Measurements from ENCODE around the gene NIPSNAP3A. TPM values are rescaled to one million over a fixed set of nuclear protein-coding genes. Genes with fewer than 3 reads are reported as not detected.
"Not testable (repeated sequence)": the region's sequence is repeated elsewhere in the genome, so short reads cannot be mapped to it uniquely, and the experiment has no call there.

The NIPSNAP3A gene
- total RNA-seq, 2 experiments from 2014 or later: 14.1 to 16.2 TPM

GRCh38 chr9:104750185-104750767, 2.8 kb downstream of the NIPSNAP3A start:
- H3K4me1 Mint-ChIP-seq: peaks cover 21% of the 10 kb centered on the region
- DNase-seq: no peak
- peaks cover 23% of the 10 kb centered on the region for H3K36me3 Mint-ChIP-seq

GRCh38 chr9:104758974-104759373, 11.5 kb downstream of the NIPSNAP3A start:
- H3K27ac Mint-ChIP-seq: no peak overlapping the region
- no peak overlapping the region for H3K4me3 Mint-ChIP-seq
- CTCF ChIA-PET: no interaction called here
- H3K9me3 Mint-ChIP-seq (ENCODE audit: low read depth): no peaks in the 10 kb centered on the region
- peaks cover 6% of the 10 kb centered on the region for H3K4me1 Mint-ChIP-seq
- no peak for DNase-seq
- H3K36me3 Mint-ChIP-seq: peaks cover 11% of the 10 kb centered on the region
- no peak for ATAC-seq
- H3K27me3 Mint-ChIP-seq: no peaks in the 10 kb centered on the region

More at GRCh38 chr9:104750185-104750767, 2.8 kb downstream of the NIPSNAP3A start:
- CTCF ChIA-PET: no interaction called here
- H3K27ac Mint-ChIP-seq: no peak overlapping the region
- H3K9me3 Mint-ChIP-seq (ENCODE audit: low read depth): no peaks in the 10 kb centered on the region
- H3K4me3 Mint-ChIP-seq: no peak overlapping the region
- H3K27me3 Mint-ChIP-seq: no peaks in the 10 kb centered on the region
- ATAC-seq: no peak

GRCh38 chr9:104765138-104765537, 17.7 kb downstream of the NIPSNAP3A start:
- Mint-ChIP-seq H3K4me1 (peaks cover 6% of the 10 kb centered on the region), H3K9me3 (ENCODE audit: low read depth) (no peaks in the 10 kb centered on the region), H3K36me3 (peaks cover 2% of the 10 kb centered on the region), H3K4me3 (peak overlapping the region; percentile 92), H3K27ac (no peak overlapping the region), H3K27me3 (no peaks in the 10 kb centered on the region)
- CTCF ChIA-PET: no interaction called here
- no peak for ATAC-seq
- no peak for DNase-seq

GRCh38 chr9:104766025-104766424, 18.5 kb downstream of the NIPSNAP3A start:
- CTCF ChIA-PET: no interaction called here

GRCh38 chr9:104767507-104767906, 20.0 kb downstream of the NIPSNAP3A start:
- DNase-seq (no peak), ATAC-seq (no peak)
- peaks cover 2% of the 10 kb centered on the region for H3K36me3 Mint-ChIP-seq
- H3K27me3 Mint-ChIP-seq: peaks cover 13% of the 10 kb centered on the region
- H3K27ac Mint-ChIP-seq: no peak overlapping the region
- peaks cover 6% of the 10 kb centered on the region for H3K4me1 Mint-ChIP-seq
- no peaks in the 10 kb centered on the region for H3K9me3 Mint-ChIP-seq (ENCODE audit: low read depth)
- CTCF ChIA-PET: no interaction called here
- no peak overlapping the region for H3K4me3 Mint-ChIP-seq

More at GRCh38 chr9:104766025-104766424, 18.5 kb downstream of the NIPSNAP3A start:
- no peaks in the 10 kb centered on the region for H3K9me3 Mint-ChIP-seq (ENCODE audit: low read depth)
- ATAC-seq (no peak), DNase-seq (no peak)
- peaks cover 2% of the 10 kb centered on the region for H3K36me3 Mint-ChIP-seq
- H3K27me3 Mint-ChIP-seq: peaks cover 4% of the 10 kb centered on the region
- H3K4me3 Mint-ChIP-seq: no peak overlapping the region
- peaks cover 6% of the 10 kb centered on the region for H3K4me1 Mint-ChIP-seq
- H3K27ac Mint-ChIP-seq: no peak overlapping the region

- not testable (repeated sequence) for H3K36me3 Mint-ChIP-seq; ATAC-seq; H3K4me3 Mint-ChIP-seq; H3K4me1 Mint-ChIP-seq; H3K27ac Mint-ChIP-seq; DNase-seq; H3K9me3 Mint-ChIP-seq (ENCODE audit: low read depth)
- CTCF ChIA-PET: interaction anchor here (0.7 kb wide), 2 partner anchors 41 to 655 kb away, joined by 3 read pairs; no protein-coding TSS in a partner anchor
- peaks cover 15% of the 10 kb centered on the region for H3K27me3 Mint-ChIP-seq
Observed at GRCh38 chr9:104769029-104769428, 21.5 kb downstream of the NIPSNAP3A start.

GRCh38 chr9:104769655-104770054, 22.2 kb downstream of the NIPSNAP3A start:
- no peak for ATAC-seq
- CTCF ChIA-PET: interaction anchor here (0.7 kb wide), 2 partner anchors 41 to 656 kb away, joined by 3 read pairs; no protein-coding TSS in a partner anchor
- no peaks in the 10 kb centered on the region for H3K4me1 Mint-ChIP-seq

GRCh38 chr9:104772714-104773510, 25.4 kb downstream of the NIPSNAP3A start:
- Mint-ChIP-seq H3K27me3 (peaks cover 15% of the 10 kb centered on the region), H3K36me3 (no peaks in the 10 kb centered on the region), H3K4me3 (no peak overlapping the region), H3K4me1 (no peaks in the 10 kb centered on the region), H3K9me3 (ENCODE audit: low read depth) (no peaks in the 10 kb centered on the region), H3K27ac (no peak overlapping the region)
- no peak for DNase-seq
- no peak for ATAC-seq
- CTCF ChIA-PET: no interaction called here

More at GRCh38 chr9:104769655-104770054, 22.2 kb downstream of the NIPSNAP3A start:
- Mint-ChIP-seq H3K4me3 (no peak overlapping the region), H3K36me3 (no peaks in the 10 kb centered on the region), H3K9me3 (ENCODE audit: low read depth) (no peaks in the 10 kb centered on the region), H3K27ac (no peak overlapping the region), H3K27me3 (peaks cover 15% of the 10 kb centered on the region)
- DNase-seq: no peak

- ATAC-seq: no peak
- DNase-seq: no peak
- Mint-ChIP-seq H3K9me3 (ENCODE audit: low read depth) (no peaks in the 10 kb centered on the region), H3K4me3 (no peak overlapping the region), H3K27me3 (peaks cover 17% of the 10 kb centered on the region), H3K27ac (no peak overlapping the region), H3K4me1 (no peaks in the 10 kb centered on the region), H3K36me3 (no peaks in the 10 kb centered on the region)
- CTCF ChIA-PET: interaction anchor here (1.1 kb wide), 1 partner anchor 14 kb away, joined by 3 read pairs; no protein-coding TSS in a partner anchor
Observed at GRCh38 chr9:104774132-104774531, 26.6 kb downstream of the NIPSNAP3A start.

- Mint-ChIP-seq H3K36me3 (no peaks in the 10 kb centered on the region), H3K9me3 (ENCODE audit: low read depth) (no peaks in the 10 kb centered on the region), H3K4me1 (no peaks in the 10 kb centered on the region), H3K27me3 (peaks cover 19% of the 10 kb centered on the region), H3K4me3 (no peak overlapping the region), H3K27ac (no peak overlapping the region)
- DNase-seq: no peak
- CTCF ChIA-PET: no interaction called here
- peak; percentile 23 for ATAC-seq
Observed at GRCh38 chr9:104774831-104775573, 27.5 kb downstream of the NIPSNAP3A start.

GRCh38 chr9:104775574-104775936, 28.1 kb downstream of the NIPSNAP3A start:
- H3K27ac Mint-ChIP-seq: no peak overlapping the region
- DNase-seq (no peak), ATAC-seq (peak; percentile 39)
- H3K36me3 Mint-ChIP-seq: no peaks in the 10 kb centered on the region
- no peak overlapping the region for H3K4me3 Mint-ChIP-seq
- no peaks in the 10 kb centered on the region for H3K4me1 Mint-ChIP-seq
- CTCF ChIA-PET: no interaction called here
- H3K9me3 Mint-ChIP-seq (ENCODE audit: low read depth): no peaks in the 10 kb centered on the region
- peaks cover 19% of the 10 kb centered on the region for H3K27me3 Mint-ChIP-seq

GRCh38 chr9:104775976-104776375, 28.5 kb downstream of the NIPSNAP3A start:
- CTCF ChIA-PET: no interaction called here

GRCh38 chr9:104776797-104777196, 29.3 kb downstream of the NIPSNAP3A start:
- CTCF ChIA-PET: no interaction called here
- Mint-ChIP-seq H3K27ac (no peak overlapping the region), H3K36me3 (no peaks in the 10 kb centered on the region), H3K4me1 (no peaks in the 10 kb centered on the region), H3K9me3 (ENCODE audit: low read depth) (no peaks in the 10 kb centered on the region), H3K4me3 (no peak overlapping the region), H3K27me3 (peaks cover 9% of the 10 kb centered on the region)
- ATAC-seq (no peak), DNase-seq (no peak)

More at GRCh38 chr9:104775976-104776375, 28.5 kb downstream of the NIPSNAP3A start:
- DNase-seq (no peak), ATAC-seq (no peak)
- Mint-ChIP-seq H3K4me3 (no peak overlapping the region), H3K4me1 (no peaks in the 10 kb centered on the region), H3K27me3 (peaks cover 16% of the 10 kb centered on the region), H3K27ac (no peak overlapping the region), H3K9me3 (ENCODE audit: low read depth) (no peaks in the 10 kb centered on the region), H3K36me3 (no peaks in the 10 kb centered on the region)
